GM10266 (cell line): ENCODE results near the gene SETD5.

Experiments used
- DNase-seq: peaks from one replicate; pipeline ENCODE4 v3.0.0; 2012; ENCODE audit errors: extremely low spot score
- TF ChIP-seq, protein P1 (sequence below): IDR thresholded peaks from 2 replicates; pipeline ENCODE4 v1.5.1; 2012; ENCODE audit warnings: mild to moderate bottlenecking, low read depth; ENCODE audit not compliant: control insufficient read depth, insufficient read depth; ENCODE audit errors: missing control alignments

The SETD5 gene

DNA sequence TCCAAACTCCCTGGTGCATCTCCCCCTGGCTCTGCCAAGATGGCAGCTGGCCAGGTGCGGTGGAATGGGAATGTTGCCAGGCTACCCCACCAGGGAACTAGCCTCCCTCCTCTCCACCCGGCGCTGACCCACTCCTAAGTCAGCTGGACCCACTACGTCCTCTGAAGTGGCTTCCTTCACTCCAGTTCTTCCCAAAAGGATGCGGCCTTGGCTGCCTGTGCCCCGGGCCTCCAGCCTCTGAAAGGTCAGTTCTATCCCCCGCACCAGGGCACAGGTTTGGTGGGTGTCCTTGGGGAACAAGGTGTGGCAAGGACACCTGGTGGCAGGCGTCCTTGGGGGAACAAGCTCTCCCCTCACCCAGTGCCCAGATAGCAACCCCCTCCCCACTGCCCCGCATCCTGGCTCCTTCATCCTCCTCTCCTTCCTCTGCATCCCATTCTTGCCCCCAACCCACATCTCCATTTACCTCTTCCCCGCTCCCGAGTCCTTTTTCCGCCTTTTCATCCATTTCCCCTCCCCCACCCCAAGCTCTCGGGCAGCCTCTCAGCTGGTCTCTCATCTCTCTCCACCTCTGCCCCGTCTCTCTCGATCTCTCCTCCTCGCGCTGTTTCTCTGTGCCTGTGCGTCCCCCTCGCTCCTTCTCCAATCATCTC lies 102.2 kb downstream of the SETD5 start:
- no peak for DNase-seq
- TF ChIP-seq, protein P1, sequence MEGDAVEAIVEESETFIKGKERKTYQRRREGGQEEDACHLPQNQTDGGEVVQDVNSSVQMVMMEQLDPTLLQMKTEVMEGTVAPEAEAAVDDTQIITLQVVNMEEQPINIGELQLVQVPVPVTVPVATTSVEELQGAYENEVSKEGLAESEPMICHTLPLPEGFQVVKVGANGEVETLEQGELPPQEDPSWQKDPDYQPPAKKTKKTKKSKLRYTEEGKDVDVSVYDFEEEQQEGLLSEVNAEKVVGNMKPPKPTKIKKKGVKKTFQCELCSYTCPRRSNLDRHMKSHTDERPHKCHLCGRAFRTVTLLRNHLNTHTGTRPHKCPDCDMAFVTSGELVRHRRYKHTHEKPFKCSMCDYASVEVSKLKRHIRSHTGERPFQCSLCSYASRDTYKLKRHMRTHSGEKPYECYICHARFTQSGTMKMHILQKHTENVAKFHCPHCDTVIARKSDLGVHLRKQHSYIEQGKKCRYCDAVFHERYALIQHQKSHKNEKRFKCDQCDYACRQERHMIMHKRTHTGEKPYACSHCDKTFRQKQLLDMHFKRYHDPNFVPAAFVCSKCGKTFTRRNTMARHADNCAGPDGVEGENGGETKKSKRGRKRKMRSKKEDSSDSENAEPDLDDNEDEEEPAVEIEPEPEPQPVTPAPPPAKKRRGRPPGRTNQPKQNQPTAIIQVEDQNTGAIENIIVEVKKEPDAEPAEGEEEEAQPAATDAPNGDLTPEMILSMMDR, result no peak

DNA sequence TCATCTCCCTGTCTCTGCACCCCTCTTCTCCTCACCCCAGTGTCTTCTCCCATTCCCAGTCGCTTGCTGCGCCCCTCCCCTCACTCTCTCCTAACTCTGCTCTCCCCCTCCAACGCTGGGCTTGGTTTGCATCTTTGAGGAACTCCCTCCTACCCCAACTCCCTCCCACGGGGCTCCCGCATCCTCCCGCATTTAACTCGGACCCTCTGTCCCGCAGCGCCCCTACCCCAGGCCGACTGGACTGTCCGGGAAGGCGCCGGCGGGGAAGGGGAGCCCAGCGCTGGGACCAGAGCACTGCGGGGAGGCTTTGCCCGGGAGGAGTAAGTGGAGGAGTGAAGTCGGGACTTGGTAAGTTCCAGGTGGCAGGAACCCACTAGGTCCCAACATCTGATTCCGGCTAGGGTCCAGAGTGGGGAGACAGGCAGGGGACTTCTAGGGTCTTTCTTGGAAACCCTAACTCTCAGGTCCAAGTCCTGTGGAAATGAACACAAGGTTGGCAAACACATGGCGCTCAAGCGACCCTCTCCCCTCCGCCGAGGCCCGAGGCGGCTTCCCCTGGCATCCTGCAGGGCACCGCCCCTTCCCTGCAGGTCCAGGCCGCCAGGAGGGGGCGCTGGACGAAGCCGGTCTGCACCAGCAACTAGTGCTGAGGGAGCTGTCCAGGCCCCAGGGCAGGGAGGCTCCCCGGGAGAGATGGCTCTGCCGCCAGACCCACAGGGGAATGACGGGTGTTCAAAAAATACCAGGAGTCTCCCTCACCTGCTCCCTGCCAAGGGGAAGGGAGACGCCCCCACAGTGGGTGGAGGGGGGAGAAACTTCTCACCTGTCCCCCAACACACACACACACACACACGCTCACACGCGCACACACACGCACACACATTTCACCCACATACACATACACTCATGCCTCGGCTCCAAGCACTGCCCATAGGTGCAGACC lies 103.0 kb downstream of the SETD5 start:
- DNase-seq, result peak; percentile 72
- TF ChIP-seq, protein P1, result peak; percentile 72

DNA sequence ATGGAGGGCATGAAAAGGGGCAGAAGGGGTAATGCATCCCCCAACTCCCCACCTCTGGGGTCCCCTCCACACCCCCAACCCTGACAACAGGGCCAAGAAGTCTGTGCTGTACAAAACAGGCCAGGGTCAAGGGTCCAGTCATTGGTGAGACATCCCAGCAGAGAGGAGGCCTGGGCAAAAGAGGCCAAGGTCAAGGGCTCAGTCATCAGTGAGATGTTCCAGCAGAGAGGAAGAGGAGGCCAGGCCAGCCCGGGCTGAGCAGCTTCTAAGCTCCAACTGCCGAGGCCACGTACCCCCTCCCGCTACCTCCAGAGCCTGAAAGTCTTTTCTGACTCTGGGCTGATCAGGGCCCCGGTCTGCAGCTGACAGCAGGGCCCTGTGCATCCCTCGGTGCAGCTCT lies 103.8 kb downstream of the SETD5 start:
- TF ChIP-seq, protein P1, result no peak
- DNase-seq, result no peak

DNA sequence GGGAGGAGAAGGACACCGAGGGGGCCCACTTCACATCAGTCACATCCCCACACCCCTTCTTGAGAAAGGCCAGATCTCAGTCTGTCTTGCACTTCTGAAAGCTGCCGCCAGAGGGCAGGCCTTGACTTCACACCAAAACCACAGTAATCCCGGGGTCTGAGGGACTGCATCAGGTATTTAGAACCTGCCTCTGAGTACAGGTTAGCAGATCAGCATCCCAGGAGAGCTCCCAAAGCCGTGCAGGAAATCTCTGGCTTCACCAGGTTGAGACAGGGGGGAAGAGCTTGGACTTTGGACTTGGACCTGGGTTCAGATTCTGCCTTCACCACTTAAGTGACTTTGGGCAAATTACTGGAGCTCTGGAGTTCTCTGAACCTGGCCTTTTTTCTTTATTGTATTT lies 105.9 kb downstream of the SETD5 start:
- DNase-seq, result peak; percentile 79
- TF ChIP-seq, protein P1, result peak; percentile 91

DNA sequence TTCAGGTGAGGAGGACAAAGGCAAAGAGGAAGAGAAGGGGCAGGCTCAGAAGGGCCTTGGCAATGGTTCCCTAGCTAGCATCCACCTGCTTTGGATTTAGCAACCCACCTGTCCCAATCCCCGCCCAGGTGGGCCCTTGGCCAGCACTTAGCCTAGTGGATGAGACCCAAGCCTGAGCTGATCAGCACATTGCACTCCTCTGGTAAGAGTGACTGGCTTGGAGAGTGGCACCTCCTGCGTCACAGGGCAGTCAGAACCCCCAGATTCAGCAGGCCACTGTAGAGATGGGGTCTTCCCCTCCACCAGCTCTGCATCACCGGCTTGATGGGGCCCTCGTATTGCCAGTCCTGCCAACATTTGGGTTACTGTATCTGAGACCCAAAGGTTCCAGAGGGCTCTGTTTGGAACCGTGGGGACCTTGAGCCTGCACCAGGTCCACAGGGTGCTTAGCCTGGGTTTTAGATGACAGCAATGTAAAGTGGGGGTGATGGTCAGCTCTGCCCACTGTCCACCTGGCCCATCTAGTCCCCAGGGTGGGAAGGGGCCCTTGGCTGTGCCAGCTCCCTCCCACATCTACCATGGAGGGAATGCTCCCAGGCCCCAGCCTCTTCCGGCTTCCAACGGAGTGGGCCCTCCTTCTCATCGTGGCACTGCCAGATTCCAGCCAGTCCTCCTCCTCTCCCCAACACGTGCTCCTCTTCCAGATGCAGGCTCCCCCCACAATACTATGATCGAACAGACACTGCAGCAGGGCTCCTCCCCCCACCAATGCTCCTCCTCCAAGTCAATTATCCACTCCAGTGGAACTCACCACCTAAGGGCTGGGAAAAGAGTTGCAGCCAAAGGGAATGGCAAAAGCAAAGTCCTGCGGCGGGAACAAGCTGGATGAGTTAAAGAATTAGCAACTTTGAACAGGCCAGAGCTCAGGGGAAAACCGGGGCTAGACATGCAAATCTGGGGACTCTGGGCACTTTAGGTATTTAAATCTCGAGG lies 110.5 kb downstream of the SETD5 start:
- TF ChIP-seq, protein P1, result no peak
- no peak for DNase-seq

DNA sequence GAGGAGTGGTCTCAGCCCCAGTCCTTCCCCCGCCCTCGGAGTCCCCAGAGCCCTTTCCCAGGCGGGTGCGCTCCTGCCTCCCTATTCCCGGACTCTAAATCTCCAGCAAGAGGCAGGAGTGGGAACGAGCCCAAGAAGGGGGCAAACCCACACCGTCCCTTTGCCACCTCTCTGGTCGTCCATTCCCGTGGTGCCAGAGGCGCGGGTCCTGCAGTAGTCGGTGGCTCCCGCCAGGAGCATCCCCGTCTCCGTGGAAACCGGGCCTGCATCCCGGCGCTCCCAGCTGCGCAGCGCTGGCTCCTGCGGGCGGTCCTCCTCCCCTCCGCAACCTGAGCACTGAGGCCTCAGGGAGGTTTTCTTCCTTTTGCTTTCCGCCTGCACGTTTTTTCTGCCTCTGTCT lies 111.4 kb downstream of the SETD5 start:
- TF ChIP-seq, protein P1, result no peak
- no peak for DNase-seq
